ACC112 (cell line): ENCODE results near the gene PTPRE.

Source experiments
- H2AFZ ChIP-seq: fragments of 200-600 bp; sonication (generic); one replicate; pipeline ENCODE4 v1.6.0; 2017; ENCODE audit warnings: antibody characterized with exemption, low read length; ENCODE audit not compliant: unreplicated experiment
- H3K27ac ChIP-seq: fragments of 200-600 bp; sonication (generic); 2 replicates; pipeline ENCODE4 v1.5.1; 2014; ENCODE audit warnings: low read depth, mild to moderate bottlenecking, antibody characterized with exemption, low read length, moderate library complexity
- H3K27me3 ChIP-seq: fragments of 200-600 bp; sonication (generic); 2 replicates; pipeline ENCODE4 v1.6.1; 2014; ENCODE audit warnings: mild to moderate bottlenecking, antibody characterized with exemption, low read length, moderate library complexity, mixed read lengths; ENCODE audit not compliant: insufficient read depth
- H3K36me3 ChIP-seq: fragments of 200-600 bp; sonication (generic); 2 replicates; pipeline ENCODE4 v1.6.1; 2016; ENCODE audit warnings: mild to moderate bottlenecking, antibody characterized with exemption, low read length, moderate library complexity, mixed read lengths; ENCODE audit not compliant: insufficient read depth
- H3K4me1 ChIP-seq: fragments of 200-600 bp; sonication (generic); one replicate; pipeline ENCODE4 v1.6.1; 2016; ENCODE audit warnings: low read length, mixed read lengths; ENCODE audit not compliant: insufficient read depth, unreplicated experiment, control insufficient read depth
- H3K4me3 ChIP-seq: fragments of 200-600 bp; sonication (generic); 2 replicates; pipeline ENCODE4 v1.5.1; 2014; ENCODE audit warnings: mild to moderate bottlenecking, low read depth, low read length
- H3K79me2 ChIP-seq: fragments of 200-600 bp; sonication (generic); one replicate; pipeline ENCODE4 v1.6.0; 2016; ENCODE audit warnings: low read length; ENCODE audit not compliant: control insufficient read depth, unreplicated experiment, insufficient read depth

The PTPRE gene

GRCh38 chr10:127873901-127874470, 32.9 kb upstream of the PTPRE start:
- H3K4me1 ChIP-seq: peaks cover 4% of the 10 kb centered on the region
- no peak overlapping the region for H2AFZ ChIP-seq
- no peak overlapping the region for H3K27ac ChIP-seq
- peaks cover 24% of the 10 kb centered on the region for H3K27me3 ChIP-seq
- H3K4me3 ChIP-seq: no peak overlapping the region
- H3K36me3 ChIP-seq: no peaks in the 10 kb centered on the region
- no peaks in the 10 kb centered on the region for H3K79me2 ChIP-seq

DNA sequence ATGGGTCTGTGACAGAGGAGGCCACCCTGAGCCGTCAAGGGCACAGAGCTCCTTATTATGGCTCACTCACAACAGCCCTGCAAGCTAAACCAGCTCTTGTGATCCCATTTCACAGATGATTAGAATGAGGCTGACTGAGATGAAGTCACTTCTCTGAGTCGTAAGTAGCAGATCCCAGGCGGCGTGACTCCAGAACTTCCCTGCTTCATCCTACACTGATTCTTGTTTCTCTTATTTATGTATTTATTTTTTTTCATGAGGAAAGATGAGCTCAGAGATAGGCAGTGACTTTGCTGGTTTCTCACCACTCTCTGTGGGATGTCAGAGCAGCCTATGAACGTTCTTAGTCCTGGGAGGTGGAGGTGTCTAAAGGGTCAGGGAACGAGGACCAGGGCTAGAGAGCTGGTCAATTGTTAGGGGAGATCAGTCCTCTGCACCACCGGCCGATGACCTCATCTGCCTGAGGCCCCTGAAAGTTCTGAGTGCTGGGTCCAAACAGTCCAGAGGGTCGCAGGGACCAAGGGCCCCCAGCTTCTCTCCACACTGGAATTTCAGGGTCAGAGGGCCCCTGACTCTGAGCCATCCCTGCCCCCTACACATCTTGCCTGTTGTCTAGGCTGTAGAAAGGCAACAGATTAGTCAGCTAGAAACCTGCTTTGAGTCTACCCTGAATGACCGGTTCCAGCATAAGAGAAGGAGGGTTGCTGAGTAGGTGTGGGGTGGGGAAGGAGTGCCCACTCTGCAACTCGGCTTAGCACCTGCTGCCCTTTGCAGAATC, 32.0 kb upstream of the PTPRE start:
- Histone ChIP-seq H2AFZ (no peak overlapping the region), H3K4me1 (peaks cover 4% of the 10 kb centered on the region), H3K4me3 (no peak overlapping the region), H3K79me2 (no peaks in the 10 kb centered on the region), H3K27me3 (peaks cover 16% of the 10 kb centered on the region), H3K36me3 (no peaks in the 10 kb centered on the region), H3K27ac (no peak overlapping the region)

DNA sequence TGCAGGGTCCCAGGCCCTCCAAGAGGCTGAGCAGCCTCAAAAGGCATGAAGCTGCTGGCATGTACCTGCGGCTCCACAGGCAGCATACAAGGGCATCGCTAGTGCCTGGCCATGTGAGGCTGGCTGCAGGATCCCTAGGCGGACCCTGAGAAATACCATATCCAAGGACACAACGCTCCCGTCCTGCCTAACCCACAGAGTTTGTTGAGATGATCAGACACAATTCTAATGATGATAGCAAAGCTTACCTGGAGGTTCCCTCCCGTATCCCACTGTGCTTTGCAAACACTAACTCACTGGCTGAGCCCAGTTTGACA, 31.5 kb upstream of the PTPRE start:
- no peak overlapping the region for H2AFZ ChIP-seq
- H3K36me3 ChIP-seq: no peaks in the 10 kb centered on the region
- H3K27me3 ChIP-seq: peaks cover 10% of the 10 kb centered on the region
- peaks cover 4% of the 10 kb centered on the region for H3K4me1 ChIP-seq
- H3K79me2 ChIP-seq: no peaks in the 10 kb centered on the region
- H3K27ac ChIP-seq: no peak overlapping the region
- no peak overlapping the region for H3K4me3 ChIP-seq

DNA sequence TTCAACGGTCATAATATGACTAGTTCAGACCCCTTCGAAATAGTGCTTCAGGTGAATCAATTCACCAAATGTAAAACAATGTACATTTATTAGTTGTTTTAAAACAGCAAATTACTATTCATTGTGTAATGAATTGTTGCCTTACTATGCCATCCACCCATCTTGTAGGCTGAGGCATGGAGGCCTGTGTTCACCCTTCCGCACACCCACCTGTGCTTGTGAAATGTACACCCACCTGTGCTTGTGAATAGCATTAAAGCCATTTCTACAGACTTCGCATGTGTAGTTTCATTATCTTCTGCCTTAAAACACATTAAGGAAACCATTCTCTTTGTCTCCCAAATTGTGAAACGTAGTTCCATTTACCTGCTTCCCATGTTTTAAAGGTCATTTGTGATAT, 31.0 kb upstream of the PTPRE start:
- H3K4me3 ChIP-seq: no peak overlapping the region
- H3K27me3 ChIP-seq: peaks cover 9% of the 10 kb centered on the region; the same call in 1 of the 2 replicates
- peaks cover 4% of the 10 kb centered on the region for H3K4me1 ChIP-seq
- no peaks in the 10 kb centered on the region for H3K79me2 ChIP-seq
- no peaks in the 10 kb centered on the region for H3K36me3 ChIP-seq
- H3K27ac ChIP-seq: no peak overlapping the region
- no peak overlapping the region for H2AFZ ChIP-seq

GRCh38 chr10:127877116-127877515, 29.8 kb upstream of the PTPRE start:
- H3K4me1 ChIP-seq: peaks cover 4% of the 10 kb centered on the region
- H3K36me3 ChIP-seq: no peaks in the 10 kb centered on the region
- H2AFZ ChIP-seq: no peak overlapping the region
- H3K79me2 ChIP-seq: no peaks in the 10 kb centered on the region
- H3K4me3 ChIP-seq: no peak overlapping the region
- H3K27me3 ChIP-seq: peaks cover 9% of the 10 kb centered on the region; the same call in 1 of the 2 replicates
- H3K27ac ChIP-seq: no peak overlapping the region

DNA sequence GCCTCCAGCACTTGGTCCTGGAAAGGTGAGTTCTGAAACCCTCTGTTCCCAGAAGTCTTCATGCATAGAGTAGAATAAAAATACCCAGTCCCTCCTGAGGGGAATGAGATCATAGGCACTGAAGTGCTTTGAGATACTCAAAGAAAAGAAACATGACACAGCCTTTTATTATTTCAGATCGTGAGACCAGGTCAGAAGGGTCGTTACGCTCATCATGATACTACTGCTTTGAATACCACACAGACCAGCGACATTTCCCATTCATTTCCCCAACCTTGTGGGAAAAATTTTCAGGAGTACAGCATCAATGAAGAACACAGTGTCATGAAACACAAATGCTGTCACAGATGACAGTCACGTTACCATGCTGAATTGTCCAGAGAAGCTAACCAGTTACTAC, 29.2 kb upstream of the PTPRE start:
- H3K36me3 ChIP-seq: no peaks in the 10 kb centered on the region
- H3K4me3 ChIP-seq: no peak overlapping the region
- no peaks in the 10 kb centered on the region for H3K79me2 ChIP-seq
- H2AFZ ChIP-seq: no peak overlapping the region
- H3K4me1 ChIP-seq: no peaks in the 10 kb centered on the region
- no peak overlapping the region for H3K27ac ChIP-seq
- H3K27me3 ChIP-seq: peaks cover 9% of the 10 kb centered on the region; the same call in 1 of the 2 replicates

DNA sequence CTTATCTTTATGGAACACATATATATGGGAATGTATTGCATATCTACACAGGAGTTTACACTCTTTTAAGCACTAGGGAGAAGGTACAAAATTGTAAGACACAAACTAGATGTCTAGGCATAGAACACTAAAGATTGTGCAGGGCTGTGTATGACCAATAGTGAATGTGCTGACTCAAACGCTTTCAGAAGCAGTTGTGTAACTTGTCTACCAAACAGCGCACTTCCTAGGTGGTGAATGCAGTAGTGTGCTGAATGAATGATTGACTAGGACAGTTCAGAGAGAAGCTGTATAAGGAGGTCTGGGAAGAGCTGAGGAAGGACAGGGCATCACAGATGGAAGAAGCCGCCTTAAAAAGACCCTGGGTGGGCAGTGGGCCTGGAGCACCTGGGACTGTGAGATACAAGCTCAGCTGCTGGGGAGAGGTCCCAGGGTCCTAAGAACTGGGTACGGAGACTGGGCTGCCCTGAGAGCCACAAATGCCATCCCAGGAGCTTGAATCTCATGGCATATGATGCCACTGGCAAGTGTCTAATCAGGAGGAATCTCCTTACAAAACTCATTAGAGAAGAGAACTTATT, 28.3 kb upstream of the PTPRE start:
- Histone ChIP-seq H3K4me1 (no peaks in the 10 kb centered on the region), H2AFZ (no peak overlapping the region), H3K27ac (no peak overlapping the region), H3K36me3 (no peaks in the 10 kb centered on the region), H3K27me3 (peaks cover 9% of the 10 kb centered on the region; the same call in 1 of the 2 replicates), H3K4me3 (no peak overlapping the region), H3K79me2 (no peaks in the 10 kb centered on the region)

GRCh38 chr10:127880557-127880956, 26.3 kb upstream of the PTPRE start:
- Histone ChIP-seq H2AFZ (no peak overlapping the region), H3K4me1 (no peaks in the 10 kb centered on the region), H3K27me3 (peaks cover 9% of the 10 kb centered on the region; the same call in 1 of the 2 replicates), H3K36me3 (no peaks in the 10 kb centered on the region), H3K27ac (no peak overlapping the region), H3K4me3 (no peak overlapping the region), H3K79me2 (no peaks in the 10 kb centered on the region)

- Histone ChIP-seq H3K36me3 (no peaks in the 10 kb centered on the region), H3K4me3 (no peak overlapping the region), H3K27me3 (peaks cover 9% of the 10 kb centered on the region; the same call in 1 of the 2 replicates), H3K4me1 (no peaks in the 10 kb centered on the region), H2AFZ (no peak overlapping the region), H3K79me2 (no peaks in the 10 kb centered on the region), H3K27ac (no peak overlapping the region)
Observed at GRCh38 chr10:127881262-127881661, 25.6 kb upstream of the PTPRE start.

GRCh38 chr10:127882391-127882790, 24.5 kb upstream of the PTPRE start:
- H3K27ac ChIP-seq: no peak overlapping the region
- no peak overlapping the region for H3K4me3 ChIP-seq

More at GRCh38 chr10:127882391-127882790, 24.5 kb upstream of the PTPRE start:
- no peaks in the 10 kb centered on the region for H3K79me2 ChIP-seq
- H2AFZ ChIP-seq: no peak overlapping the region
- peaks cover 3% of the 10 kb centered on the region; the same call in 1 of the 2 replicates for H3K27me3 ChIP-seq
- no peaks in the 10 kb centered on the region for H3K36me3 ChIP-seq
- no peaks in the 10 kb centered on the region for H3K4me1 ChIP-seq
